GM23338 (cell line): Measurements from ENCODE around the gene HNRNPAB.

Experiments
- CREB1 ChIP-seq: fragments of 250-450 bp; sonication (Bioruptor Pico); IDR thresholded peaks from 2 replicates; pipeline ENCODE4 v1.5.0; 2020; ENCODE audit warnings: low read depth, mild to moderate bottlenecking, moderate library complexity
- EZH2 ChIP-seq: fragments of 200-600 bp; sonication (generic); IDR thresholded peaks from one replicate; pipeline ENCODE4 v1.8.0; 2017; ENCODE audit warnings: antibody characterized with exemption, mild to moderate bottlenecking, low read depth; ENCODE audit not compliant: unreplicated experiment
- EZH2phosphoT487 ChIP-seq: fragments of 200-600 bp; sonication (generic); IDR thresholded peaks from one replicate; pipeline ENCODE4 v1.8.1; 2018; ENCODE audit warnings: antibody characterized with exemption; ENCODE audit not compliant: unreplicated experiment
- JUNB ChIP-seq: IDR thresholded peaks from one replicate; pipeline ENCODE4 v1.6.1; 2016; ENCODE audit warnings: antibody characterized with exemption; ENCODE audit not compliant: unreplicated experiment
- NANOG ChIP-seq: IDR thresholded peaks from 2 replicates; pipeline ENCODE4 v1.6.1; 2016; ENCODE audit warnings: antibody characterized with exemption, borderline replicate concordance
- STAT1 ChIP-seq: IDR thresholded peaks from one replicate; pipeline ENCODE4 v1.6.1; 2016; ENCODE audit warnings: antibody characterized with exemption; ENCODE audit not compliant: unreplicated experiment
- TF ChIP-seq, protein P1 (sequence below), 2 experiments: fragments of 200-600 bp in 1 of 2; sonication (generic) in 1 of 2; conservative IDR thresholded peaks; 2 replicates each; pipeline versions ENCODE4 v1.5.1 to v1.6.1; 2016 to 2017; ENCODE audit warnings: antibody characterized with exemption in 2 of 2, low read depth in 2 of 2, mild to moderate bottlenecking in 2 of 2, moderate library complexity in 1 of 2
- TF ChIP-seq, protein P2 (sequence below): IDR thresholded peaks from one replicate; pipeline ENCODE4 v1.6.1; 2018; ENCODE audit warnings: antibody characterized with exemption; ENCODE audit not compliant: unreplicated experiment
- TF ChIP-seq, protein P3 (sequence below): IDR thresholded peaks from 2 replicates; pipeline ENCODE4 v1.6.1; 2016; ENCODE audit warnings: antibody characterized with exemption
- TF ChIP-seq, protein P4 (sequence below): fragments of 250-450 bp; sonication (Bioruptor Pico); IDR thresholded peaks from 2 replicates; pipeline ENCODE4 v1.5.0; 2020; ENCODE audit warnings: mild to moderate bottlenecking, moderate library complexity

DNA sequence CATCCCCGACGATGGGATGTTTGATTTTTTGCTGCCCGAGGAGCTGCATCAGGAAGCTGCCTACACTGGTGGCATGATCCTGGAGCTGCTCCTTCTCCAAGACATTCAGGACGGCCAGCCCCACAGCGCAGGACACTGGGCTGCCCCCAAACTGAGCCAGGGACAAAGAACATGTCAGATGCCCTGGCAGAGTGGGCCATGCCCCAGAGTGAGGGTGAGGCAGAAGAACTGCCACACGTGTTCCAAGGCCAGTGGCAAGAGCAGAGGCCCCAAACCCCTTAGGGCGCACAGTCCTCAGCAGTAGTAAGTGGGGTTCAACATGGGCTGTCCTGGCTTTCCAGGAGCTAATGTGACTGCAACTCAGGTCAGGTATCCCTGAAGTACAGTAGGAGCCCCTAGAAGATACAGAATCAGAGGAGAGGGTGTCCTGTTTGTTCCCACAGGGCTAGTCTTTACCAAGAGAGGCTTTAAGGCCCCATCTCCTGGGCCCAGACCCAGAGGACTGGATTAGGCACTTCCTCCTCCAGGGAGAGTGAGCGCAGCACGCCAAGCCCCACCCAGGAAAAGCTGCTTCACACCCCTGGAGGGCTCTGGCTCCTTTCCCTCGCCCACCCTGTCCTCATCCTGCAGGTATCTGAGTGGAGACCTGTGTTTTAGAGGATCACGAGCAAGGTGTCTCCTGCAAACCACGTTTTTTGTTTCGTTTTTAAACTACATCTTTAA, 11.1 kb downstream of the HNRNPAB start:
- TF ChIP-seq, protein P1, sequence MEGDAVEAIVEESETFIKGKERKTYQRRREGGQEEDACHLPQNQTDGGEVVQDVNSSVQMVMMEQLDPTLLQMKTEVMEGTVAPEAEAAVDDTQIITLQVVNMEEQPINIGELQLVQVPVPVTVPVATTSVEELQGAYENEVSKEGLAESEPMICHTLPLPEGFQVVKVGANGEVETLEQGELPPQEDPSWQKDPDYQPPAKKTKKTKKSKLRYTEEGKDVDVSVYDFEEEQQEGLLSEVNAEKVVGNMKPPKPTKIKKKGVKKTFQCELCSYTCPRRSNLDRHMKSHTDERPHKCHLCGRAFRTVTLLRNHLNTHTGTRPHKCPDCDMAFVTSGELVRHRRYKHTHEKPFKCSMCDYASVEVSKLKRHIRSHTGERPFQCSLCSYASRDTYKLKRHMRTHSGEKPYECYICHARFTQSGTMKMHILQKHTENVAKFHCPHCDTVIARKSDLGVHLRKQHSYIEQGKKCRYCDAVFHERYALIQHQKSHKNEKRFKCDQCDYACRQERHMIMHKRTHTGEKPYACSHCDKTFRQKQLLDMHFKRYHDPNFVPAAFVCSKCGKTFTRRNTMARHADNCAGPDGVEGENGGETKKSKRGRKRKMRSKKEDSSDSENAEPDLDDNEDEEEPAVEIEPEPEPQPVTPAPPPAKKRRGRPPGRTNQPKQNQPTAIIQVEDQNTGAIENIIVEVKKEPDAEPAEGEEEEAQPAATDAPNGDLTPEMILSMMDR (conservative IDR thresholded peaks at IDR 0.05; ENCODE audit: low read depth in 2 of 2), result no peak
- TF ChIP-seq, protein P2, sequence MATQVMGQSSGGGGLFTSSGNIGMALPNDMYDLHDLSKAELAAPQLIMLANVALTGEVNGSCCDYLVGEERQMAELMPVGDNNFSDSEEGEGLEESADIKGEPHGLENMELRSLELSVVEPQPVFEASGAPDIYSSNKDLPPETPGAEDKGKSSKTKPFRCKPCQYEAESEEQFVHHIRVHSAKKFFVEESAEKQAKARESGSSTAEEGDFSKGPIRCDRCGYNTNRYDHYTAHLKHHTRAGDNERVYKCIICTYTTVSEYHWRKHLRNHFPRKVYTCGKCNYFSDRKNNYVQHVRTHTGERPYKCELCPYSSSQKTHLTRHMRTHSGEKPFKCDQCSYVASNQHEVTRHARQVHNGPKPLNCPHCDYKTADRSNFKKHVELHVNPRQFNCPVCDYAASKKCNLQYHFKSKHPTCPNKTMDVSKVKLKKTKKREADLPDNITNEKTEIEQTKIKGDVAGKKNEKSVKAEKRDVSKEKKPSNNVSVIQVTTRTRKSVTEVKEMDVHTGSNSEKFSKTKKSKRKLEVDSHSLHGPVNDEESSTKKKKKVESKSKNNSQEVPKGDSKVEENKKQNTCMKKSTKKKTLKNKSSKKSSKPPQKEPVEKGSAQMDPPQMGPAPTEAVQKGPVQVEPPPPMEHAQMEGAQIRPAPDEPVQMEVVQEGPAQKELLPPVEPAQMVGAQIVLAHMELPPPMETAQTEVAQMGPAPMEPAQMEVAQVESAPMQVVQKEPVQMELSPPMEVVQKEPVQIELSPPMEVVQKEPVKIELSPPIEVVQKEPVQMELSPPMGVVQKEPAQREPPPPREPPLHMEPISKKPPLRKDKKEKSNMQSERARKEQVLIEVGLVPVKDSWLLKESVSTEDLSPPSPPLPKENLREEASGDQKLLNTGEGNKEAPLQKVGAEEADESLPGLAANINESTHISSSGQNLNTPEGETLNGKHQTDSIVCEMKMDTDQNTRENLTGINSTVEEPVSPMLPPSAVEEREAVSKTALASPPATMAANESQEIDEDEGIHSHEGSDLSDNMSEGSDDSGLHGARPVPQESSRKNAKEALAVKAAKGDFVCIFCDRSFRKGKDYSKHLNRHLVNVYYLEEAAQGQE, result no peak
- TF ChIP-seq JUNB (no peak), EZH2 (no peak), EZH2phosphoT487 (no peak), STAT1 (no peak), CREB1 (CRISPR knock-in tag) (no peak), NANOG (no peak)
- TF ChIP-seq, protein P3, sequence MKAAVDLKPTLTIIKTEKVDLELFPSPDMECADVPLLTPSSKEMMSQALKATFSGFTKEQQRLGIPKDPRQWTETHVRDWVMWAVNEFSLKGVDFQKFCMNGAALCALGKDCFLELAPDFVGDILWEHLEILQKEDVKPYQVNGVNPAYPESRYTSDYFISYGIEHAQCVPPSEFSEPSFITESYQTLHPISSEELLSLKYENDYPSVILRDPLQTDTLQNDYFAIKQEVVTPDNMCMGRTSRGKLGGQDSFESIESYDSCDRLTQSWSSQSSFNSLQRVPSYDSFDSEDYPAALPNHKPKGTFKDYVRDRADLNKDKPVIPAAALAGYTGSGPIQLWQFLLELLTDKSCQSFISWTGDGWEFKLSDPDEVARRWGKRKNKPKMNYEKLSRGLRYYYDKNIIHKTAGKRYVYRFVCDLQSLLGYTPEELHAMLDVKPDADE, result no peak
- TF ChIP-seq, protein P4, sequence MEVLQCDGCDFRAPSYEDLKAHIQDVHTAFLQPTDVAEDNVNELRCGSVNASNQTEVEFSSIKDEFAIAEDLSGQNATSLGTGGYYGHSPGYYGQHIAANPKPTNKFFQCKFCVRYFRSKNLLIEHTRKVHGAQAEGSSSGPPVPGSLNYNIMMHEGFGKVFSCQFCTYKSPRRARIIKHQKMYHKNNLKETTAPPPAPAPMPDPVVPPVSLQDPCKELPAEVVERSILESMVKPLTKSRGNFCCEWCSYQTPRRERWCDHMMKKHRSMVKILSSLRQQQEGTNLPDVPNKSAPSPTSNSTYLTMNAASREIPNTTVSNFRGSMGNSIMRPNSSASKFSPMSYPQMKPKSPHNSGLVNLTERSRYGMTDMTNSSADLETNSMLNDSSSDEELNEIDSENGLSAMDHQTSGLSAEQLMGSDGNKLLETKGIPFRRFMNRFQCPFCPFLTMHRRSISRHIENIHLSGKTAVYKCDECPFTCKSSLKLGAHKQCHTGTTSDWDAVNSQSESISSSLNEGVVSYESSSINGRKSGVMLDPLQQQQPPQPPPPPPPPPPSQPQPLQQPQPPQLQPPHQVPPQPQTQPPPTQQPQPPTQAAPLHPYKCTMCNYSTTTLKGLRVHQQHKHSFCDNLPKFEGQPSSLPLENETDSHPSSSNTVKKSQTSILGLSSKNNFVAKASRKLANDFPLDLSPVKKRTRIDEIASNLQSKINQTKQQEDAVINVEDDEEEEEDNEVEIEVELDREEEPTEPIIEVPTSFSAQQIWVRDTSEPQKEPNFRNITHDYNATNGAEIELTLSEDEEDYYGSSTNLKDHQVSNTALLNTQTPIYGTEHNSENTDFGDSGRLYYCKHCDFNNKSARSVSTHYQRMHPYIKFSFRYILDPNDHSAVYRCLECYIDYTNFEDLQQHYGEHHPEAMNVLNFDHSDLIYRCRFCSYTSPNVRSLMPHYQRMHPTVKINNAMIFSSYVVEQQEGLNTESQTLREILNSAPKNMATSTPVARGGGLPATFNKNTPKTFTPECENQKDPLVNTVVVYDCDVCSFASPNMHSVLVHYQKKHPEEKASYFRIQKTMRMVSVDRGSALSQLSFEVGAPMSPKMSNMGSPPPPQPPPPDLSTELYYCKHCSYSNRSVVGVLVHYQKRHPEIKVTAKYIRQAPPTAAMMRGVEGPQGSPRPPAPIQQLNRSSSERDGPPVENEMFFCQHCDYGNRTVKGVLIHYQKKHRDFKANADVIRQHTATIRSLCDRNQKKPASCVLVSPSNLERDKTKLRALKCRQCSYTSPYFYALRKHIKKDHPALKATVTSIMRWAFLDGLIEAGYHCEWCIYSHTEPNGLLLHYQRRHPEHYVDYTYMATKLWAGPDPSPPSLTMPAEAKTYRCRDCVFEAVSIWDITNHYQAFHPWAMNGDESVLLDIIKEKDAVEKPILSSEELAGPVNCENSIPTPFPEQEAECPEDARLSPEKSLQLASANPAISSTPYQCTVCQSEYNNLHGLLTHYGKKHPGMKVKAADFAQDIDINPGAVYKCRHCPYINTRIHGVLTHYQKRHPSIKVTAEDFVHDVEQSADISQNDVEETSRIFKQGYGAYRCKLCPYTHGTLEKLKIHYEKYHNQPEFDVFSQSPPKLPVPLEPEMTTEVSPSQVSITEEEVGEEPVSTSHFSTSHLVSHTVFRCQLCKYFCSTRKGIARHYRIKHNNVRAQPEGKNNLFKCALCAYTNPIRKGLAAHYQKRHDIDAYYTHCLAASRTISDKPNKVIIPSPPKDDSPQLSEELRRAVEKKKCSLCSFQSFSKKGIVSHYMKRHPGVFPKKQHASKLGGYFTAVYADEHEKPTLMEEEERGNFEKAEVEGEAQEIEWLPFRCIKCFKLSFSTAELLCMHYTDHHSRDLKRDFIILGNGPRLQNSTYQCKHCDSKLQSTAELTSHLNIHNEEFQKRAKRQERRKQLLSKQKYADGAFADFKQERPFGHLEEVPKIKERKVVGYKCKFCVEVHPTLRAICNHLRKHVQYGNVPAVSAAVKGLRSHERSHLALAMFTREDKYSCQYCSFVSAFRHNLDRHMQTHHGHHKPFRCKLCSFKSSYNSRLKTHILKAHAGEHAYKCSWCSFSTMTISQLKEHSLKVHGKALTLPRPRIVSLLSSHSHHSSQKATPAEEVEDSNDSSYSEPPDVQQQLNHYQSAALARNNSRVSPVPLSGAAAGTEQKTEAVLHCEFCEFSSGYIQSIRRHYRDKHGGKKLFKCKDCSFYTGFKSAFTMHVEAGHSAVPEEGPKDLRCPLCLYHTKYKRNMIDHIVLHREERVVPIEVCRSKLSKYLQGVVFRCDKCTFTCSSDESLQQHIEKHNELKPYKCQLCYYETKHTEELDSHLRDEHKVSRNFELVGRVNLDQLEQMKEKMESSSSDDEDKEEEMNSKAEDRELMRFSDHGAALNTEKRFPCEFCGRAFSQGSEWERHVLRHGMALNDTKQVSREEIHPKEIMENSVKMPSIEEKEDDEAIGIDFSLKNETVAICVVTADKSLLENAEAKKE (CRISPR knock-in tag), result no peak
